Limb (tissue), 2 donors: ENCODE results near the gene KLHL36.

Experiments
- DNase-seq, 2 donors: peaks; one replicate each; pipeline ENCODE4 v3.0.0-alpha.2; 2016; ENCODE audit errors: extremely low spot score in 2 of 2

Gene KLHL36

GRCh38 chr16:84647828-84648594 is at the start of gene KLHL36:
Gene KLHL36, plus strand, starts transcription at chr16:84648511. Its CDS starts 2,357 bp downstream, at chr16:84650868.
- DNase-seq: peak in 1 of 2 donors; percentile 85

GRCh38 chr16:84599521-84600202 is 48.6 kb upstream of the KLHL36 start:
- peak; percentile 60 to 67 for DNase-seq

GRCh38 chr16:84600343-84601229 is 47.7 kb upstream of the KLHL36 start:
- DNase-seq: no peak

- DNase-seq: no peak
These were observed 45.0 kb upstream of the KLHL36 start for GRCh38 chr16:84603140-84603816.

- DNase-seq: no peak
These were observed 44.4 kb upstream of the KLHL36 start for GRCh38 chr16:84603940-84604339.

GRCh38 chr16:84604477-84605013 is 43.8 kb upstream of the KLHL36 start:
- DNase-seq: no peak

GRCh38 chr16:84605339-84605848 is 42.9 kb upstream of the KLHL36 start:
- no peak for DNase-seq

GRCh38 chr16:84606081-84606875 is 42.0 kb upstream of the KLHL36 start:
- DNase-seq: no peak

- no peak for DNase-seq
These were observed 41.2 kb upstream of the KLHL36 start for GRCh38 chr16:84607061-84607460.

GRCh38 chr16:84607694-84608093 is 40.6 kb upstream of the KLHL36 start:
- DNase-seq: no peak

GRCh38 chr16:84608282-84608681 is 40.0 kb upstream of the KLHL36 start:
- DNase-seq: no peak

GRCh38 chr16:84609563-84610177 is 38.6 kb upstream of the KLHL36 start:
- DNase-seq: no peak

GRCh38 chr16:84610376-84610775 is 37.9 kb upstream of the KLHL36 start:
- DNase-seq: no peak

GRCh38 chr16:84611041-84611440 is 37.3 kb upstream of the KLHL36 start:
- DNase-seq: no peak

- no peak for DNase-seq
These were observed 35.6 kb upstream of the KLHL36 start for GRCh38 chr16:84612686-84613085.

GRCh38 chr16:84613408-84614072 is 34.8 kb upstream of the KLHL36 start:
- DNase-seq: no peak

GRCh38 chr16:84614073-84614459 is 34.2 kb upstream of the KLHL36 start:
- DNase-seq: no peak

GRCh38 chr16:84614623-84614967 is 33.7 kb upstream of the KLHL36 start:
- no peak for DNase-seq
